ENCODE measurements around the gene TXK.

Gene TXK

DNA sequence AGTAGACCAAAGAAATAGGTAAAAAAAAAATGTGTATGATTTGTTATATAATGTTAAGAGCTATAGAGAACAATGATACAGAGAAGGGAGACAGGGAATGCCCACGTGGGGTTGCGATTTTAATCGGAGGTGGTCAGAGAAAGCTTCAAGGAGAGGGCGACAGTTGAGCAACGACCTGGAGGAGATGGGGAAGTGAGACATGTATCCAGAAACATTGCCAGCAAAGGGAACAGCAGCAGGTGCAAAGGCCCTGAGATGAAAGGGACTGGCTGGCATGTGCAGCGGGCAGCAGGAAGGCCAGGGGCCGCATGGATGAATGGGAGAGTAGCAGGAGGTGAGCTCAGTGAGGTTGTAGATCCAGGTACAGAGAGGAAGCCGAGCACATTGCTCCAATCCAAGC, 84.6 kb downstream of the TXK start:
- DNase-seq (ENCODE audit: low spot score) = no peak

DNA sequence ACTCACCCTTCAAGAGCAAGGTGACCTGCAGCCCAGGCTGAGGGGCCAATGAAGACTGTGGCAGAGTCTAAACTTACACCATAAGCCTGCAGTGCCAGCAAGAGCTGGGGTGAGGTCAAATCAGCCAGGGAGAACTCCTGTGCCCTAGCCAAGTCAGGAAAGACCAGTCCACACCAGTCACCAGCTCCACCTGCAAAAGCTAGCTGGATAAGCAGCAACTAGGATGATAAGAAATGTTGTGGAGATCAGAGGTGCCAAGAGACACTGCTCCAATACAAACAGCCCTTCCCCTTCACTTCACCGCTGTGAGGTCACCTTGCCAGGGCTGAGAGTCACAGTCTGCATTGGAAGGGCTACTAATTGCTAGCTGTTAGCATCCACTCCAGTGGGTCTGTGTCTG, 86.2 kb downstream of the TXK start:
- DNase-seq (ENCODE audit: low spot score) = no peak

- DNase-seq (ENCODE audit: low spot score) = no peak
Measured at GRCh38 chr4:48047421-48047844, 86.6 kb downstream of the TXK start.

DNA sequence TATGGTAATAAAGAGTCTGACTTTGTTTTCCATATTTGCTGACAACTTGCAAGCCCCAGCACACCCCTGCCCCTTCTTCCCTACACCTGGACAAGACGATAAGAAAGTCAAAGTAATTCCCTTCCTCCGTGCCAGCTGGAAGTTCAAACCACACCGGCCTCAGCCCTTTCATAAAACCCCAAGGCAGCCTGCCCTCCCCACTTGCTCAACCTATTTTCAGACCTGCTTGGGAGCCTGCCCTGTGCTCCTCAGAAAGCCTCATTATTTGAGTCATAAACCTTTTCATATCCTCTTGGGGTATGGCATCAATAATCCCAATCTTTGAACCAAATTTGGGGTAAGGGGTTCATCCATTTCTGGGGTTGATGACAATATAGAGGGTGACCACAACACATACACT, 88.0 kb downstream of the TXK start:
- DNase-seq (ENCODE audit: low spot score) = no peak

DNA sequence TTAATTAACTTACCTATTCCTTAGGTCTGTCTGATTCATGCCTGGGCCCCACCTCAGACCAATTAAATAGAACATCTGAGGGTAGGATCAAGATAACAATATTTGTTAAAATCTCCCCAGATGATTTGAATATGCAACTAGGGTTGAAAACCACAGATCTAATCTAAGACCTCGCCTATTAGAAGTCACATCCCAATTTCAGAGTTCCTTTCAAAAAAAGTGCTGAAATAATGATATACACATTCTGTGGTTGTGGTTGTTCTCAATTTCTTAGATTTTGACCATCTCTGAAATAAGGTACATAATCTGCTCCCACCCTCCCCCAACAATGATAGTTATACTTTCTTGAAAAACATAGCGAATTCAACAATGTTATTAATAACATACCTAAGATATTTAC, 89.8 kb downstream of the TXK start:
- DNase-seq (ENCODE audit: low spot score) = no peak

DNA sequence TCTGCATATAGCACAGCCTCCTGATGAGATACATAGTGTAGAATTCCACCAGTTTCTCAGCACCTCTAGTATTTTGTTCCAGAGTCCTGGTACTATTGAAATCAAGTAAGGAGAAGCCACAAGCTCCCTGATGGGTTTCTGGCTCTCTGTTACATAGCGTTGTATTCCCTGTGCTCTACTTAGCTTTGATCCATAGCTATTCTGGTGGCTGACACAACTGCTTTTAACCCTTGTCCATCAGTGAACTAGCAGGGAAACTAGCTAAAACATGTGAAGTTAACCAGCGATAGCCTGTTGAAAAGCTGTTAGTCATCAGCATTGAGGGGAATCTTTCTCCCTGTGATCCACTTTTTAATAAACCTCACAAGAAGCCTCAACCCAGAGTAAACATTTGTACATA, 90.5 kb downstream of the TXK start:
- no peak for DNase-seq (ENCODE audit: low spot score)

DNA sequence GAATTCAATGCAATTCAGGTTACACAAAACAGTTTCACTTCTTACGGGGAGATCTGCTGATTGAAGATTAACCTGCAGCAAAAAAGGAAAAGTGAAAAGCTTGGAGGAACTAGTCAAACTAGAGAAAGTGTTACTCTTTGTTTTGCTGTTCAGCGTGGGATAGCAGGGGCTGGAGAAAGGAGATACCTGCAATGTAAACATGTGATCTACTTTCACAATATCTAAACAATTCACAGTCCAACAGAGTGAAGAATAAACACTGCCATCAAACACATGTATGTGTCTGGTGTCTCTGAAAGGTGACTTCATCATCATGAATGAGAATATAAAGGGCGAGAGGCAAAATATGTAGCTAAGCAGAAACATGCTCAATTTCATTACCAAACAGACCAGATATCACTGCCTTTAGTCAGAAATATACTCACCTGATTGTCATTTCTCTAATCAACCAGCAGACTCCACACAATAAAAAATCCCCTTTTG, 91.0 kb downstream of the TXK start:
- DNase-seq (ENCODE audit: low spot score) = no peak

DNA sequence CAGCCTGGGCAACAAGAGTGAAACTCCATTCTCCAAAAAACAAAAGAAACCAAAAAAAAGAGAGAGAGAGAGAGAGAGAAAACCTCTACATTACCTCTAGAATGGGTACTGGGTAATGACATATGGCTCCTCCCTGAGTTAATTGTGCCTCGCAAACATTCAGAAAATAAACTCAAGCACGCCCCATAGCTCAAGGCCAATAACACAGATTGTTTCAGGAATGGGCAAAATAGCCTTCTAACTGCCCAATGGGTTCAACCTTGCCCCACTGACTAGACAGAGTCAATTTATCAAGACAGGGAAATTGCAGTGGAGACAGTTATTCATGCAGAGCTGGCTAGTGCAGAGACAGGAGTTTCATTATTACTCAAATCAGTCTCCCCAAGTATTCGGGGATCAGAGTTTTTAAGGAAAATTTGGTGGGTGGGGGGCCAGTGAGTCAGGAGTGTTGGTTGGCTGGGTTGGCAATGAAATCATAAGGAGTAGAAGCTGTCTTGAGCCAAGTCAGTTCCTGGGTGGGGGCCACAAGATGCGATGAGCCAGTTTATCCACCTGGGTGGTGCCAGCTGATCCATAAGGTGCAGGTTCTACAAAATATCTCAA, 92.4 kb downstream of the TXK start:
- no peak for DNase-seq (ENCODE audit: low spot score)

DNA sequence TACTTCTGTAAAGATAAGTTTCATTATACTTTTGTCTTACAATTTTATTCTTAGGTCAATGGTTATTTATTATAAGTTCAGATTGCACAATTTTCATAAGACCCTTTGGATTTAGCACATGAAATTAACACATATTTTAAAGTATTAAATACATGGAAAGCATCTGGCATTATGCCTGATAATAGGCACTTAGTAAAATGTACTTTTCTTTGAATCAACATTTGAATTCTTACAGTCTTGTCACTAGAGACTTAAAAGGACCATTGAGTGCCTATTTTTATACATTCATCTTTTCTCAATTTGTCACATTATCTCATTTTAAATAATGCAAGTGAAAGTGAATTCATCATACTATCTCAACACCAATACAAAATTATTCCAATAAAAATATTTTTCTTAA, 94.5 kb downstream of the TXK start:
- no peak for DNase-seq (ENCODE audit: low spot score)

GRCh38 chr4:48038666-48039065, 95.4 kb downstream of the TXK start:
- DNase-seq (ENCODE audit: low spot score) = no peak

- DNase-seq (ENCODE audit: low spot score) = no peak
Measured at GRCh38 chr4:48037117-48037462, 97.0 kb downstream of the TXK start.

DNA sequence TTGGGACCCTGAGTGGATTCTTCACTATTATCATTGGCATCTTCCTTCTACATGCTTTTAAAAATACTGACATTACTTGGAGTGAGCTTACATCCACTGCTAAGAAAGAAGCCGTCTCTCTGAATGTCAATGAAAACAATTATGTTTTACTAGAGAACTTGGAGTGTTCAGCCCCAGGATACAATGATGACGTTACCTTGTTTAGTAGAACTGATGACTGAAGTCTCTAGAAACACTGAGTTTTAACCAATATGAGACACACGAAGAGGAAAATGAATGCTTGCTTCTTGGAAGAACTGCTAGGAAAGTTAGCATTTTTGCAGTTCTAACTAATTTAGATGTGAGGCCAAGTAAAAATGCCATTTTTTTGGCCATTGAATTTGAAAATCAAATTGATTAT, 98.1 kb downstream of the TXK start:
- no peak for DNase-seq (ENCODE audit: low spot score)

DNA sequence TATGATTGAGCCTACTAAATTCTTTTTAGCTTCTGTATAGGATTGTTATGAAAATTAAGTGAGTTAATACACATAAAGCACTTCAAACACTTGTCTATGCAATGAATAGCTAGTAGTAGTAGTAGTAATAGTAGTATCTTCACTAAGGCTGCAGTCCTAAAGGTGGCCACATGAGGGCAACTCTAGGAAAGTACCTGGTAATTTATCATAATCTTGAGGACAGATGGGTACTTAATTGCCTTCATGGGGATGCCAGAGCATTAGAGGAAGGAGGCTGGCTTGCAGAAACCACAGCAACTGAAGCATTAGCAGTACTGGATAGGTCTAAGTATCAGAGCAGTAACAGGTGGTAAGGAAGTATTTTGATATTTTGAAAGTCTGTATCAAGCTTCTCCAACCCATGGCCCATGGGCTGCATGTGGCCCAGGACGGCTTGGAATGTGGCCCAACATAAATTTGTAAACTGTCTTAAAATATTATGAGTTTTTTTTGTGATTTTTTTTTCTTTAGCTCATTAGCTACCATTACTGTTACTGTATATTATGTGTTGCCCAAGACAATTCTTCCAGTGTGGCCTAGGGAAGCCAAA, 100.1 kb downstream of the TXK start:
- peak; percentile 41 for DNase-seq (ENCODE audit: low spot score)

GRCh38 chr4:48033412-48033811, 100.6 kb downstream of the TXK start:
- no peak for DNase-seq (ENCODE audit: low spot score)

DNA sequence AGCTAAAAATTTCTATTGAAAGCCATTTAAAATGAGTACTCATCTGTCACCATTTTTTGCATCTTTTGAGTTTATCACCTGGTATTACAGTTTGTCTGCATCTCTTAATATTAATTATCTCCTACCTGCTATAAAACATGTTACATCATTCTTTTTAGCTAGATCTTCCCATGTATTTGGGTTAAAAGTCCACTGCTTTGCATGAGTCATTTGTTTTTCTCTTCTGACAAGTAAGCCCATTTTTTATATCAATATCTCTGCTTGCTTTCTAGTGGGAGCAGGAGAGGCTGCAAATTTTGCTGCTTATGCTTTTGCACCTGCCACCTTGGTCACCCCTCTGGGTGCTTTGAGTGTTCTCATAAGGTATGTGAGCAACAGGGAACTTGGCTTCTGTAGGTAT, 101.3 kb downstream of the TXK start:
- DNase-seq (ENCODE audit: low spot score) = peak; percentile 65

DNA sequence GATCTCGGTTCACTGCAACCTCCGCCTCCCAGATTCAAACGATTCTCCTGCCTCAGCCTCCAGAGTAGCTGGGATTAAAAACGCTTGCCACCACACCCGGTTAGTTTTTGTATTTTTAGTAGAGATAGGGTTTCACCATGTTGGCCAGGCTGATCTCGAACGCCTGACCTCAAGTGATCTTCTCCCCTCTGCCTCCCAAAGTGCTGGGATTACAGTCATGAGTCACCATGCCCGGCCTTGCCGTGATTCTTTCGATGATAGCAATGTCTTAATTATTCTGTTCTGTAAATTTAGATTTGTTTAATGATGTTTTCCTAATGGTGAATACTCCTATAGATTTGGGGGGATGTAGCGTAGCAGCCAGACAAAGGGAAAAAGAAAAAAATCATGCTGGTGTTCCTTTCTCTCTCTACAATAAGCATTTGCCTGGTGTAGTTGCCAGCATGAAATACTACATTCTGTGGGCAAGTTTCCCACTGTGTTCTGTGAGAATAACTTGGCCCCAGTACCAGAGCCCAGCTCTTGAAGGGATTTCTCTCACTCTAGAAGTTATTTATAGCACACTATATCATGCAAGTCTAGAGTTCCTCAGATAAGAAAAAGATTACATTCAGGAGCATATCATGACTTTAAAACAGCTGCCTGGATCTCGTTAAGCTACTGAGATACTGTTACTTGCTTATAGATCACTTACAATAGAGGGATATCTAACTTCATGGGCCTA, 102.1 kb downstream of the TXK start:
- peak; percentile 47 for DNase-seq (ENCODE audit: low spot score)

- DNase-seq (ENCODE audit: low spot score) = no peak
Measured at GRCh38 chr4:48030470-48030869, 103.6 kb downstream of the TXK start.

DNA sequence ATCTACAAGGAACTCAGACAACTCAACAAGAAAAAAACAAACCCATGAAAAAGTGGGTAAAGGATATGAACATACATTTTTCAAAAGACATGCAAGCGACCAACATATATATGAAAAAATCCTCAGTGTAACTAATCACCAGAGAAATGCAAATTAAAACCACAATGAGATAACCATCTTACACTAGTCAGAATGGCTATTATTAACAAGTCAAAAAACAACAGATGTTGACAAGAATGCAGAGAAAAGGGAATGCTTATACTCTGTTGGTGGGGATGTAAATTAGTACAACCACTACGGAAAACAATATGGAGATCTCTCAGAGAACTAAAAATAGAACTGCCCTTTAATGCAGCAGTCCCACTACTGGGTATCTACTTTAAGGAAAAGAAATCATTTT, 105.4 kb downstream of the TXK start:
- DNase-seq (ENCODE audit: low spot score) = no peak

DNA sequence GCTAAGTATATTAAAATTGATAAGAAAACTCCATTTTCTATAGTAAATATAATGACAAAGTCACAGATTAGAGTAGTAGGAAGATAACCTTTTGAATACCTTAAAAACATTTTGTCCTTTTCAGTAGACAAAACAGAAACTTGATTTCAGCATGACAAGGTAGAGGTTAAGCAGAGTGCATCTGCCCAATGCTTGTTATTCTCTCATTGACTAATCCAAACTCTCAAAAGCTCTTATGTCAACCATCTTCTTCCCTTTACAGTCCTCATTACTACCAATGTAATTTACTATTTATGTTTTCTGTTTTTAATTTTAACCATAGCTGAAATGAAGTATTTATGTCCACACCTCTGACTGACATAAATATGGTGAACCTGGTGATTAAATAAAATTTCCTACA, 106.4 kb downstream of the TXK start:
- no peak for DNase-seq (ENCODE audit: low spot score)

DNA sequence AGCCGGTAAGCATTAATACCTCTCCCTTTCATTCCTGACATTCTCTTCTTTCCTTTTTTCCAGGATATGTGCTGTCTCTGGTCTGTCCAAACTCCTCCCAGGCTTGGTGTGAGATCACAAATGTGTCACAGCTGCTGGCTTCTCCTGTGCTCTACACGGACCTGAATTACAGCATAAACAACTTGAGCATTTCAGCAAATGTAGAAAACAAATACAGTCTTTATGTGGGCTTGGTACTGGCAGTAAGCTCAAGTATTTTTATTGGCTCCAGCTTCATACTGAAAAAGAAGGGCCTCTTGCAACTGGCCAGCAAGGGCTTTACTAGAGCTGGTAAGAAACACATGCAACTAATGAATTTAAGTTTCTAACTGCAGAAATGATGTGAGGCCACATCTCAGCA, 109.0 kb downstream of the TXK start:
- no peak for DNase-seq (ENCODE audit: low spot score)

- DNase-seq (ENCODE audit: low spot score) = no peak
Measured at GRCh38 chr4:48024522-48024921, 109.5 kb downstream of the TXK start.

- peak; percentile 20 for DNase-seq (ENCODE audit: low spot score)
Measured at GRCh38 chr4:48022192-48022799, 111.8 kb downstream of the TXK start.

GRCh38 chr4:48021100-48021499, 113.0 kb downstream of the TXK start:
- no peak for DNase-seq (ENCODE audit: low spot score)

All from LoVo (cell line).